ENCODE data around the gene MAMLD1. TPM values are rescaled to one million over a fixed set of nuclear protein-coding genes. Genes with fewer than 3 reads are reported as not detected.

Gene MAMLD1
- total and polyA plus RNA-seq, 2 donors (not counting 3 experiments of a cell fraction or from before 2014, with no cell fraction given) = 2.5 to 5.6 TPM

DNA sequence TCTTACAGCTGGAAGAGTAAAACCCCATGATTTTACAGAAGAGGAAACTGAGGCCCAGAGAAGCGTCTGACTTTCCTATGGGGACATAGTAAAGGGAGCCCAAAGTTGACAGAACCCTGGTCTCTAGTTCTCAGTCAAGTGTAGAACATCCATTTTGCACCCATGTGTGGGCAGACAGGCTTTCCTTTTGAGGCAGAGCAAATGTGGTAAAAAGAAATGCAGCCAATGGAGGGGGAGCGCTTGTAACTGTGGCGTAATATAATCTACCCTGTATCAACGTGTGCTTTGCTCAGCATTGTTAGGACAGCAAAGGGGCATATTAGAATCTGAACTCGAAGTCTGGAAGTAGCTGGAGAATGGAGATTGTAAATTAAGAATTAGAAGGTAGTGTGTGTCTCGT, 8.8 kb downstream of the MAMLD1 start:
- no TSS peak for BruUV-seq (replicated peaks)
- dilution Hi-C loops (cut with MboI; ENCODE audit: extremely low pct_ligation_motif_present, low sequenced_read_pairs) = no loop called here

More for the DNA sequence above, 8.8 kb downstream of the MAMLD1 start:
- no peaks in the 10 kb centered on the region for H3K9me3 ChIP-seq (replicated peaks; ENCODE audit: control insufficient read depth, insufficient read depth, low read length)
- FAIRE-seq (no peak), DNase-seq (ENCODE audit: low read depth, low spot score) (no peak)
- H3K27me3 ChIP-seq (ENCODE audit: control insufficient read depth in 2 of 2, insufficient read depth in 2 of 2, low read length in 2 of 2) = no peaks in the 10 kb centered on the region
- H3K79me2 ChIP-seq (ENCODE audit: control insufficient read depth, insufficient read depth, low read length) = no peaks in the 10 kb centered on the region
- TF ChIP-seq EZH2 (IDR thresholded peaks at IDR 0.05; ENCODE audit: borderline replicate concordance, low read depth, low read length, severe bottlenecking) = no peak
- no peak for TF ChIP-seq POLR2AphosphoS5 (IDR thresholded peaks at IDR 0.05; ENCODE audit: insufficient read depth, low read depth, low read length)
- TF ChIP-seq MYC (IDR thresholded peaks at IDR 0.05; ENCODE audit: low read depth, low read length) = no peak
- TF ChIP-seq, protein P1, sequence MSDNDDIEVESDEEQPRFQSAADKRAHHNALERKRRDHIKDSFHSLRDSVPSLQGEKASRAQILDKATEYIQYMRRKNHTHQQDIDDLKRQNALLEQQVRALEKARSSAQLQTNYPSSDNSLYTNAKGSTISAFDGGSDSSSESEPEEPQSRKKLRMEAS (IDR thresholded peaks at IDR 0.05; ENCODE audit: insufficient read depth, insufficient read length) = no peak
- TF ChIP-seq GATA2 (IDR thresholded peaks at IDR 0.05; ENCODE audit: insufficient read depth, insufficient read length, low read depth, low read length) = no peak
- TF ChIP-seq, protein P2, sequence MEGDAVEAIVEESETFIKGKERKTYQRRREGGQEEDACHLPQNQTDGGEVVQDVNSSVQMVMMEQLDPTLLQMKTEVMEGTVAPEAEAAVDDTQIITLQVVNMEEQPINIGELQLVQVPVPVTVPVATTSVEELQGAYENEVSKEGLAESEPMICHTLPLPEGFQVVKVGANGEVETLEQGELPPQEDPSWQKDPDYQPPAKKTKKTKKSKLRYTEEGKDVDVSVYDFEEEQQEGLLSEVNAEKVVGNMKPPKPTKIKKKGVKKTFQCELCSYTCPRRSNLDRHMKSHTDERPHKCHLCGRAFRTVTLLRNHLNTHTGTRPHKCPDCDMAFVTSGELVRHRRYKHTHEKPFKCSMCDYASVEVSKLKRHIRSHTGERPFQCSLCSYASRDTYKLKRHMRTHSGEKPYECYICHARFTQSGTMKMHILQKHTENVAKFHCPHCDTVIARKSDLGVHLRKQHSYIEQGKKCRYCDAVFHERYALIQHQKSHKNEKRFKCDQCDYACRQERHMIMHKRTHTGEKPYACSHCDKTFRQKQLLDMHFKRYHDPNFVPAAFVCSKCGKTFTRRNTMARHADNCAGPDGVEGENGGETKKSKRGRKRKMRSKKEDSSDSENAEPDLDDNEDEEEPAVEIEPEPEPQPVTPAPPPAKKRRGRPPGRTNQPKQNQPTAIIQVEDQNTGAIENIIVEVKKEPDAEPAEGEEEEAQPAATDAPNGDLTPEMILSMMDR (IDR thresholded peaks at IDR 0.05; ENCODE audit: extremely low read depth in 1 of 2, insufficient read depth in 1 of 2, low read depth in 1 of 2, low read length in 2 of 2) = no peak
- TF ChIP-seq FOS (IDR thresholded peaks at IDR 0.05; ENCODE audit: borderline replicate concordance, insufficient read depth, low read length) = no peak
- TF ChIP-seq POLR2A (IDR thresholded peaks at IDR 0.05; ENCODE audit: low read depth, low read length) = no peak
- intact Hi-C loops (cut with micrococcal nuclease) = no loop called here
- peaks cover 3% of the 10 kb centered on the region for H3K4me1 ChIP-seq (ENCODE audit: control insufficient read depth, extremely low read depth, insufficient read depth, low read length)
- H3K36me3 ChIP-seq (ENCODE audit: control insufficient read depth in 2 of 2, extremely low read depth in 1 of 2, insufficient read depth in 2 of 2, low read length in 2 of 2) = no peaks in the 10 kb centered on the region
- ChIA-PET CTCF (no interaction called here), POLR2A (no interaction called here)
- no peak overlapping the region for H2AFZ ChIP-seq (ENCODE audit: low read depth, low read length)
- no peak overlapping the region for H3K27ac ChIP-seq (ENCODE audit: insufficient read depth, low read depth, low read length)
- H3K4me3 ChIP-seq (replicated peaks in 1 of 3; ENCODE audit: insufficient read depth in 1 of 3, low read depth in 1 of 3, low read length in 3 of 3) = no peak overlapping the region
- no peaks in the 10 kb centered on the region for H4K20me1 ChIP-seq (replicated peaks; ENCODE audit: control insufficient read depth, extremely low read depth, insufficient read depth, low read length)
- H3K9ac ChIP-seq (replicated peaks; ENCODE audit: extremely low read depth, insufficient read depth, low read length) = no peak overlapping the region
- H3K9me1 ChIP-seq (replicated peaks; ENCODE audit: control insufficient read depth, extremely low read depth, insufficient read depth, low read length) = no peaks in the 10 kb centered on the region
- H3K4me2 ChIP-seq (ENCODE audit: insufficient read depth, low read length) = no peak overlapping the region

Data from endothelial cell of umbilical vein (primary cell).